HL-60 (cell line): ENCODE measurements around the gene HOXC5.

Source experiments
- DNase-seq, 2 experiments: peaks; one replicate each; pipeline ENCODE4 v3.0.0-alpha.2; 2010 to 2020; ENCODE audit warnings: low read depth in 1 of 2, low spot score in 1 of 2
- H3K27ac ChIP-seq: fragments of 250-450 bp; sonication (Bioruptor Pico); replicated peaks from 2 replicates; pipeline ENCODE4 v1.5.1; 2020; ENCODE audit warnings: mild to moderate bottlenecking, moderate library complexity
- H3K27me3 ChIP-seq: fragments of 250-450 bp; sonication (Bioruptor Pico); 2 replicates; pipeline ENCODE4 v1.5.1; 2021; ENCODE audit warnings: mild to moderate bottlenecking, moderate library complexity; ENCODE audit not compliant: insufficient read depth, poor library complexity, severe bottlenecking
- H3K4me3 ChIP-seq: replicated peaks from 2 replicates; pipeline ENCODE4 v1.5.1; 2011; ENCODE audit warnings: mild to moderate bottlenecking, control low read depth, low read length; ENCODE audit not compliant: insufficient read depth
- CTCF ChIP-seq: IDR thresholded peaks from one replicate; pipeline ENCODE4 v1.5.1; 2011; ENCODE audit warnings: low read length, control low read depth, inconsistent platforms; ENCODE audit not compliant: insufficient read depth
- GABPA ChIP-seq: IDR thresholded peaks from 2 replicates; pipeline ENCODE4 v1.6.1; 2012; ENCODE audit warnings: low read depth
- POLR2AphosphoS5 ChIP-seq: IDR thresholded peaks from 2 replicates; pipeline ENCODE4 v1.6.1; 2012; ENCODE audit warnings: low read depth
- SPI1 ChIP-seq: IDR thresholded peaks from 2 replicates; pipeline ENCODE4 v1.6.1; 2012; ENCODE audit warnings: low read depth, mild to moderate bottlenecking, borderline replicate concordance
- TF ChIP-seq, protein P1 (sequence below): IDR thresholded peaks from 2 replicates; pipeline ENCODE4 v1.6.1; 2012; ENCODE audit warnings: low read depth; ENCODE audit not compliant: insufficient replicate concordance

Gene HOXC5

GRCh38 chr12:54022960-54023884 lies 9.6 kb upstream of the HOXC5 start:
- DNase-seq = no peak
- peaks cover 10% of the 10 kb centered on the region for H3K27me3 ChIP-seq
- H3K27ac ChIP-seq = no peak overlapping the region

DNA sequence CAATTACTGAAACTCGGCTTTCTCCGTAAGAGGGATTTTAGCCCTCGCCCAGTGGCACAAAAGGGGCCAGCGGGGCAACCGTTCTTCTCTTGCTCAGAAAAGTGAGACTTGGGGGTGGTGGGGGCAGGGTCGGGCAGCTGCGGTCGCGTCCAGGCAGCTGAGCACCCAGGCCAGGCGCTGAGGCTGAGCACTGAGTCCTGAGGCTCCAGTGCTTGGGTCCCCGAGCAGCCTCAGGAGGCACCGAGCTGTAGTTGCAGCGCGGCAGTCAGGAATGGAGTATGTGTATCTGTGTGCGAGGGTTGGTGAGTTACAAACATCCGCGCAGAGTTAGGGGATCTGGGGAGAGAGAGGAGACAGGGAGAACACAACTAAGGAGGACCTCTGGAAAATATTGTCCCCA lies 8.7 kb upstream of the HOXC5 start:
- no peak overlapping the region for H3K4me3 ChIP-seq
- no peak for TF ChIP-seq SPI1
- TF ChIP-seq, protein P1, sequence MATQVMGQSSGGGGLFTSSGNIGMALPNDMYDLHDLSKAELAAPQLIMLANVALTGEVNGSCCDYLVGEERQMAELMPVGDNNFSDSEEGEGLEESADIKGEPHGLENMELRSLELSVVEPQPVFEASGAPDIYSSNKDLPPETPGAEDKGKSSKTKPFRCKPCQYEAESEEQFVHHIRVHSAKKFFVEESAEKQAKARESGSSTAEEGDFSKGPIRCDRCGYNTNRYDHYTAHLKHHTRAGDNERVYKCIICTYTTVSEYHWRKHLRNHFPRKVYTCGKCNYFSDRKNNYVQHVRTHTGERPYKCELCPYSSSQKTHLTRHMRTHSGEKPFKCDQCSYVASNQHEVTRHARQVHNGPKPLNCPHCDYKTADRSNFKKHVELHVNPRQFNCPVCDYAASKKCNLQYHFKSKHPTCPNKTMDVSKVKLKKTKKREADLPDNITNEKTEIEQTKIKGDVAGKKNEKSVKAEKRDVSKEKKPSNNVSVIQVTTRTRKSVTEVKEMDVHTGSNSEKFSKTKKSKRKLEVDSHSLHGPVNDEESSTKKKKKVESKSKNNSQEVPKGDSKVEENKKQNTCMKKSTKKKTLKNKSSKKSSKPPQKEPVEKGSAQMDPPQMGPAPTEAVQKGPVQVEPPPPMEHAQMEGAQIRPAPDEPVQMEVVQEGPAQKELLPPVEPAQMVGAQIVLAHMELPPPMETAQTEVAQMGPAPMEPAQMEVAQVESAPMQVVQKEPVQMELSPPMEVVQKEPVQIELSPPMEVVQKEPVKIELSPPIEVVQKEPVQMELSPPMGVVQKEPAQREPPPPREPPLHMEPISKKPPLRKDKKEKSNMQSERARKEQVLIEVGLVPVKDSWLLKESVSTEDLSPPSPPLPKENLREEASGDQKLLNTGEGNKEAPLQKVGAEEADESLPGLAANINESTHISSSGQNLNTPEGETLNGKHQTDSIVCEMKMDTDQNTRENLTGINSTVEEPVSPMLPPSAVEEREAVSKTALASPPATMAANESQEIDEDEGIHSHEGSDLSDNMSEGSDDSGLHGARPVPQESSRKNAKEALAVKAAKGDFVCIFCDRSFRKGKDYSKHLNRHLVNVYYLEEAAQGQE = no peak
- no peak for TF ChIP-seq CTCF
- no peak for TF ChIP-seq GABPA
- TF ChIP-seq POLR2AphosphoS5 = no peak
- peaks cover 19% of the 10 kb centered on the region for H3K27me3 ChIP-seq
- H3K27ac ChIP-seq = no peak overlapping the region
- no peak for DNase-seq

More at GRCh38 chr12:54022960-54023884, 9.6 kb upstream of the HOXC5 start:
- no peak for TF ChIP-seq POLR2AphosphoS5
- no peak for TF ChIP-seq SPI1
- TF ChIP-seq CTCF = no peak
- no peak for TF ChIP-seq GABPA
- TF ChIP-seq, protein P1 = no peak
- H3K4me3 ChIP-seq = no peak overlapping the region

DNA sequence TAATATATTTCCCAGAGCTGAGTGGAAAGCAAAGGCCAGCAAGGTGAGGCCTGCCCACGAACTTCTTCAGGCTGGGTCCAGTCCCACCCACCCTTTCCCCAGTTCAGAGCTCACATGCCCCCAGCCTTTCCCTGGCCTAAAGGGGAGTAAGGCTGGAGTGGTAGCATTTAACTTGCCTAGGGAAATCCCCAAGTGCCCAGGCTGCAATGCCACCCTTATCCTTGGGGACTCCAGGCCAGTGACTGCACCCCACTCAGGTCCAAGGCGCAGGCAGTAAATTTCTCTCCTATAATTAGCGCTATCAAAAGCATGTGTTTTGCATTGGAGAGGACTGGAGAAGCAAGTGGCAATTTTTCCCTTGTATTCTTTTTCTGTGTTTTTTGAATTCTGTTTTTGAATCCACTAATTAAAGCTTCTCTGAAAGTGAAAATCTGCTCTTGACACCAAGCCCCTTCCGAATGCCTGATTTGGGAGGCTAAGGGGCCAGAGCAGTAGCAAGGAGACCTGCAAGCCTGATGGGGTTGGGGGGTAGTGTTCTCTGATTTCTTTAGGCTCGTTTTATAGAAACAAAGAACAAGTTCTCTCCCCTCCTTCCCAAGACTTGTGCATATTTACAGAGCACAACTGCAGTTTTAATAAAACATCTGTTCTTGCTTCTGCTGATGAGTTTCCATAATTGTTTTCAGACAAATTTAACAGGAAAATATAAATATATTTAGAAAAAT lies 8.1 kb upstream of the HOXC5 start:
- peaks cover 23% of the 10 kb centered on the region for H3K27me3 ChIP-seq
- no peak overlapping the region for H3K4me3 ChIP-seq

More for the DNA sequence above, 8.1 kb upstream of the HOXC5 start:
- TF ChIP-seq, protein P1 = no peak
- TF ChIP-seq GABPA = no peak
- no peak for DNase-seq
- H3K27ac ChIP-seq = no peak overlapping the region
